ENCODE data around the gene EGFLAM.

Gene EGFLAM

DNA sequence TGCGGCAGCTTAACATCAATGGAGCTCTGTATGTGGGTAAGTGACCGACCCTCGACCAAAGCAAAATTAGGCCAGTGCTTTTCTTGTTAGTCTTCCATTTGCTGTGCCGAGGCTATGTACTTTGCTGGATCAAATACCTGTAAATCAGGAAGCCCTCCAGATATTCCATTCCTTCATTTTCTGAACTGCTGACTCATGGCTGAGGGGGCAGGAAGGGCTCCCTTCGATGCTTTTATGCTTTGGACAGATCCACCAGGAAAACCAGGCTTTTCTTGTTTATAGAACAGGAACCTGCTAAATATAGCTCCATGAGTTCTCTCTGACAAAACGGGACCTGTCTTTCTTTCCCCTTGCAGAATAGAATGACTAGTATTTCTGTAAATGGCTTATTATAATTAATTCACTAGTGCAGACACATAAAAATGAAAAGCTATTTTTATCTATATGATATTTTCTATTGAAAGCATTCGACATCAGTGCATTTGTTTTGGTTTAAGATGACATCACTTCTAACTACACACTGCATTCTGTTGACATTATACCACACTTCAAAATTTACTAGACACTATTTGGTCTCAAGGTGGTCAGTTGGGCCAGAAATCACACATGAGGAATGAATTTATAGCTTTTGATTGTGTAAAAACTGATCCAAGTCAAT lies 204.7 kb downstream of the EGFLAM start:
- Histone ChIP-seq H3K27me3 (ENCODE audit: control insufficient read depth, insufficient read depth, low read length, poor library complexity, severe bottlenecking) (no peaks in the 10 kb centered on the region), H3K27ac (ENCODE audit: insufficient read depth, low read depth, low read length, poor library complexity, severe bottlenecking) (no peak overlapping the region), H3K9me3 (ENCODE audit: control insufficient read depth, low read length) (no peaks in the 10 kb centered on the region), H3K4me3 (ENCODE audit: insufficient read depth, low read depth, low read length) (no peak overlapping the region), H3K36me3 (ENCODE audit: control insufficient read depth, insufficient read depth, low read length) (no peaks in the 10 kb centered on the region), H3K4me1 (ENCODE audit: control insufficient read depth, insufficient read depth, low read length) (peaks cover 13% of the 10 kb centered on the region)
- WGBS, 2 experiments, result 95 to 96% methylated on average over 6 of the region's 7 CpGs

DNA sequence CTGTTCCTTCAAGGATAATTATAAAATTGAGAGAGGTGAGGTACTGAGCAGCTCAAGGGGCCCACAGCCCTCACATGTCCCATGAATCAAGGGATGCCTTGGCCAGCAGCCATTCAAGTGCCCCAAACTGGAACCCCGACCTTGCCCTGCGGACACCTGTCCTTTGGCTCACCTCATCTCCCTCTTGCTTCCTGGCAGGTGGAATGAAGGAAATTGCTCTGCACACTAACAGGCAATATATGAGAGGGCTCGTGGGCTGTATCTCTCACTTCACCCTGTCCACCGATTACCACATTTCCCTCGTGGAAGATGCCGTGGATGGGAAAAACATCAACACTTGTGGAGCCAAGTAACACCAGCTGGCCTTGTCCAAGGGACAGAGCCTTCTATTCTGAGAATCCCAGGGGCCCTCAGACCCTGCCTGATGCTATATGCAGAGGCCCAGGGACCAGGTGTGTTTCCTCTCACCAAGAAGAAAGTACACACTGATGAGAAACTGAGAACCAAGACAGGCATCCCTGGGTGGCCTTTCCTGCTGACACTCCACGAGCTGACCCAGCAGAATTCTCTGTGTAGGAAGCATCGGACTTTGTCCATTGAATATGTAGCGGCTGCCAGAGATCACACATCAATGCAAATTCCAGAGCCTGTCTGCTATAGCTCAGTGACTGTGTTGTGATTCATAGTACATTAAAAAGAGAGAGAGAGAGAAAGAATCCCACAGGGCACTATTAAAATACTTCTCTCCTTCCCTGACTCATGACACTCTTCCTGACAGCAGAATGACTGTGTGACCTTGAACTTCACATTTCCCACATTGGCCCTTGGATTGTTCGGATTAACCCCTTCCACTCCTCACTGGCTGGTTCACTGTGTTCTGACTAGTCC lies 205.5 kb downstream of the EGFLAM start:
- no peaks in the 10 kb centered on the region for H3K27me3 ChIP-seq (ENCODE audit: control insufficient read depth, insufficient read depth, low read length, poor library complexity, severe bottlenecking)
- H3K27ac ChIP-seq (ENCODE audit: insufficient read depth, low read depth, low read length, poor library complexity, severe bottlenecking), result no peak overlapping the region
- no peak overlapping the region for H3K4me3 ChIP-seq (ENCODE audit: insufficient read depth, low read depth, low read length)
- H3K9me3 ChIP-seq (ENCODE audit: control insufficient read depth, low read length), result no peaks in the 10 kb centered on the region
- peaks cover 19% of the 10 kb centered on the region for H3K4me1 ChIP-seq (ENCODE audit: control insufficient read depth, insufficient read depth, low read length)
- H3K36me3 ChIP-seq (ENCODE audit: control insufficient read depth, insufficient read depth, low read length), result no peaks in the 10 kb centered on the region
- 89 to 93% methylated on average over 10 of the region's 10 CpGs for WGBS, 2 experiments

DNA sequence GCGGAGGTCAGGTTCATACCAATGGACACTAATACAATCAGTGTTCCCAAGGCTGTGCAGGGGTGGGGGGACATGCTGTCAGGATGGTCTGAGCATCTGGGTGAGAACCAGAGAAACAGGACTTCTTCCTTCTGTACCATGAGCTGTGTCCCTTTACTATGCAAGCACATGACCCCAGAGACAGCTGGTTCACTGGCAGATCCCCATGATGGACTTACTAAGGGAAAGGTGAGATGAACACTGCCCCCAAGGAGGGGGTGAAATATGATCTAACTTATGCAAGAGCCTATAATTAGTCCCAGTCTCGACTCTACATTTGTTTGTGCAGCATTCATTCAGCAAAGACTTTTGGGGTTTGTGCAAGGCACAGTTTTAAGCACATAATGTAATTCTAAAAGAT lies 206.7 kb downstream of the EGFLAM start:
- Histone ChIP-seq H3K9me3 (ENCODE audit: control insufficient read depth, low read length) (no peaks in the 10 kb centered on the region), H3K27me3 (ENCODE audit: control insufficient read depth, insufficient read depth, low read length, poor library complexity, severe bottlenecking) (no peaks in the 10 kb centered on the region), H3K27ac (ENCODE audit: insufficient read depth, low read depth, low read length, poor library complexity, severe bottlenecking) (no peak overlapping the region), H3K4me3 (ENCODE audit: insufficient read depth, low read depth, low read length) (no peak overlapping the region), H3K36me3 (ENCODE audit: control insufficient read depth, insufficient read depth, low read length) (no peaks in the 10 kb centered on the region), H3K4me1 (ENCODE audit: control insufficient read depth, insufficient read depth, low read length) (peaks cover 23% of the 10 kb centered on the region)
- 94 to 98% methylated on average over 2 of the region's 2 CpGs for WGBS, 2 experiments

DNA sequence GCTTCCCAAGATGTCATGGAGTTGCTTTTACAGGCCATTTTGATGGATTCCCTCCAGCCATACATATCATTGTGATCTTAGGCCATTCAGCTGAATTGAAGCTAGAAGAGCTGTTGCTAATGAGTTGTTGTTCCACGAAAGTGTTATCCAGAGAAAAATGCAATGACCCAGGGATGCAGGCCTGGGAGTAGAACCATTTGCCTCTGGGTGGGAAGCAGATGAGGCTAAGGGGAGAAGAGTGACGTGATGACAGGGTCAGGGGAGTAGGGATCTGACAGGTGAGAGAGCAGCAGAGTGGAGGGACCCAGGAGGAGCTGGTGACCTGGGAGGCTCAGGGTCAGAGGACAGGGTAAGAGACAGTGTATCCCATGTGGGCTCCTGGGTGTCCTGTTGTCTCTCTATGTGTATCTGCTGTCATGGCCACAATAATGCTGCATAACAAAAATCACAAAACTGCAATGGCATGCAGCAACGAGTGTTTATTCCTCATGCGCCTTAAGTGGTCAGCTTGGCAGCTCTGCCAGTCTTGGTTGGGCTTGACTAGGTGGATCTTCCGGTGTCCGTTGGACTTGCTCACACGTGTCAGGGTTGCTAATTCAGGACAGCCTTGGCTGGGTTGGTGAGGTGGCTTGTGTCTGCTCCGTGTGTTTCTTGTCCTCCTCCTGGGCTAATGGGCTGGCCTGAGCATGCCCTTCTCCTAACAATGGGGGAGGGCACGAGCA lies 207.5 kb downstream of the EGFLAM start:
- no peak overlapping the region for H3K27ac ChIP-seq (ENCODE audit: insufficient read depth, low read depth, low read length, poor library complexity, severe bottlenecking)
- H3K9me3 ChIP-seq (ENCODE audit: control insufficient read depth, low read length), result no peaks in the 10 kb centered on the region
- WGBS, 2 experiments, result 94 to 96% methylated on average over 9 of the region's 9 CpGs
- peaks cover 23% of the 10 kb centered on the region for H3K4me1 ChIP-seq (ENCODE audit: control insufficient read depth, insufficient read depth, low read length)
- H3K27me3 ChIP-seq (ENCODE audit: control insufficient read depth, insufficient read depth, low read length, poor library complexity, severe bottlenecking), result no peaks in the 10 kb centered on the region
- no peak overlapping the region for H3K4me3 ChIP-seq (ENCODE audit: insufficient read depth, low read depth, low read length)
- H3K36me3 ChIP-seq (ENCODE audit: control insufficient read depth, insufficient read depth, low read length), result no peaks in the 10 kb centered on the region

DNA sequence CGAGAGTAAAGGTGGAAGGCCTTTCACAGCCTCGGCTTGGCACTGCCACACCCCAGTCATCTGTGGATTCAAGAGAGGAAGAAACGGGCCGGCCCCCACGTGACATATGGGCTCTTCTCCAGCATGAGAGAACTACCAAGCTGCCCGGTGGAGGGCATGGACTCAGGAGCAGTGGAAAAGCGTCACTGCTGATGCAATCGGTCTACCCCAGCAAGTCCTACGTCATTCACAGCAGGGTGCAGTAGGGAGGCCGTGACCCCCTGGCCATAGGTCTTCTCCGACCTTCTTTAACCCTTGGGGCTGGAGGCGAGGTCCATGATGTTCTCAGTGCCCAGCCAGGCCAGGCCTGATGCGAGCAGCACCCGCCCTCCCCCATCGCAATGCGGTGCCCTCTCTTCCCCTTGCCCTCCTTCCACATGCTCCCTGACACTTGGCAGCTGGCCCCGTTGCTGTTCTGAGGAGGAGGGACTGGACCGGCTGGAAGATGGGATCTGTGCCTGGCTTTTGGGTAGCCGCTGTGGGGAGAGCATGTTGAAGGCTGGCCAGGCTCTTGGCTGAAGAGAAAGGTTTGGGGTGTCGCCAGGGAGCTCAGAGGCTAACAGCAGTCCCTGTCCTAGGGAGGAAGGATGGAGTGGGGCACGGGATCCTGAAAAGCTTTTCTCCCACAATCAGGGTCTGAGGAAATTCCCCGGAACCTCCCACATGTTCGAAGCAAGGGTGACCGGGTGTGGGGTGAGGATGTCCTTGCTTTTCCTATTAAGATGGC lies 208.2 kb downstream of the EGFLAM start:
- H3K27ac ChIP-seq (ENCODE audit: insufficient read depth, low read depth, low read length, poor library complexity, severe bottlenecking), result no peak overlapping the region
- H3K36me3 ChIP-seq (ENCODE audit: control insufficient read depth, insufficient read depth, low read length), result no peaks in the 10 kb centered on the region
- WGBS, 2 experiments, result 89 to 92% methylated on average over 24 of the region's 24 CpGs
- no peaks in the 10 kb centered on the region for H3K27me3 ChIP-seq (ENCODE audit: control insufficient read depth, insufficient read depth, low read length, poor library complexity, severe bottlenecking)
- peaks cover 23% of the 10 kb centered on the region for H3K4me1 ChIP-seq (ENCODE audit: control insufficient read depth, insufficient read depth, low read length)
- no peak overlapping the region for H3K4me3 ChIP-seq (ENCODE audit: insufficient read depth, low read depth, low read length)
- H3K9me3 ChIP-seq (ENCODE audit: control insufficient read depth, low read length), result no peaks in the 10 kb centered on the region

DNA sequence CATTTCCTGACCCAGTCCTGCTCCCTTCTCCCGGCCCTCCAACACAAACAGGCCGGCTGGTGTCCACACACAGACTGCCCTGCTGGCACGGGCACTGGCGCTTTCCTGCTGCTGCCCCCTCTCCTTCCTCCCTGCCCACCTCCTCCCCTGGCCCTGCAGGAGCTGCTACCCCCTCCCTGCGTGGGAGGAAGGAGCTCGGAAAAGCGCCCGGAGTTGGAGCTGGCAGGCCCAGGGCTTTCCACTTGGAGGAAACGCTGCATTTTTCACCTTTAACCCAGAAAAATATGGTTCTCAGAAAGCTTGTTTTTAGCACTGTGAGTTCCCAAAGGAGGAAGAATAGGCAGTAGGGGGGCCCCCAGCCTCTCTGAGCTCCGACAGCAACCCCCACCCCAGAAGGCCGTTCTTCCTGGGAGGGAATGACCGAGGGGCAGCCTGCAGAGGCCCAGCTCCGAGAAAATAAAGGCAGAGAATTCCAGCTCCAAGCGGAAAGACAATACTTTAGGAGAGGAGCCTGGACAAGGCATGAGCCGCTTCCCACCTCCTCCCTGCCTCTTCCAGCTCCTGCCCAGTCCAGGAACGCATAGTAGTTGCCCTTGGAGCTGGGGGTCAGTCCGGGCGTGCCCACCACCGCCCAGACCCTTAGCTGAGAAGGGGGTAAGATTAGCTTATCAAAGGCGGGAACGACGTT lies 209.1 kb downstream of the EGFLAM start:
- H3K9me3 ChIP-seq (ENCODE audit: control insufficient read depth, low read length), result no peaks in the 10 kb centered on the region
- H3K27me3 ChIP-seq (ENCODE audit: control insufficient read depth, insufficient read depth, low read length, poor library complexity, severe bottlenecking), result no peaks in the 10 kb centered on the region
- peaks cover 23% of the 10 kb centered on the region for H3K4me1 ChIP-seq (ENCODE audit: control insufficient read depth, insufficient read depth, low read length)
- no peaks in the 10 kb centered on the region for H3K36me3 ChIP-seq (ENCODE audit: control insufficient read depth, insufficient read depth, low read length)
- no peak overlapping the region for H3K4me3 ChIP-seq (ENCODE audit: insufficient read depth, low read depth, low read length)
- no peak overlapping the region for H3K27ac ChIP-seq (ENCODE audit: insufficient read depth, low read depth, low read length, poor library complexity, severe bottlenecking)
- WGBS, 2 experiments, result 53 to 54% methylated on average over 22 of the region's 22 CpGs

DNA sequence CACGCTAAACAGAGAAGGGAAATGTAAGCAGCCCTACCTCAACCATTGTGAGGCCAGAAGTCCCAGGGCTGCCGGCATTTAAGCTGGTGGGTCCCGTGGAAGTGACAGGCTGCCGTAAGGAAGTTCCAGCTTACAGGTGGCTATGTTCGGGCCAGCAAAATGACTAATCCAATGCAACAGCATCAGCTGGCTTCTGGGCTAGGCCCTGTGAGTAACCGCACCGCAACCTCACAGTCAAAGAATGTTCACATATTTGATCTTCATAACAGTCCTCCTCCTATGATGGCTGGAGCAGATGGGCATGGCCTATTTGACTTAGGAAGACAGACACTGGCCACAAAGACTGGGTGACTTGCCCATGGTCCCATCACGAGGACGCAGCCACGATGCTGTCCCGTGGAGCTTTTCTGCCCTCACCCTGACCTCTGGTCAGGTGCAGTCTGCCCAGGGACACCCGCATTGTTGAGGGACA lies 209.9 kb downstream of the EGFLAM start:
- H3K4me3 ChIP-seq (ENCODE audit: insufficient read depth, low read depth, low read length), result no peak overlapping the region
- no peaks in the 10 kb centered on the region for H3K9me3 ChIP-seq (ENCODE audit: control insufficient read depth, low read length)
- no peak overlapping the region for H3K27ac ChIP-seq (ENCODE audit: insufficient read depth, low read depth, low read length, poor library complexity, severe bottlenecking)
- 93 to 95% methylated on average over 12 of the region's 12 CpGs for WGBS, 2 experiments
- peaks cover 23% of the 10 kb centered on the region for H3K4me1 ChIP-seq (ENCODE audit: control insufficient read depth, insufficient read depth, low read length)
- no peaks in the 10 kb centered on the region for H3K27me3 ChIP-seq (ENCODE audit: control insufficient read depth, insufficient read depth, low read length, poor library complexity, severe bottlenecking)
- H3K36me3 ChIP-seq (ENCODE audit: control insufficient read depth, insufficient read depth, low read length), result no peaks in the 10 kb centered on the region

DNA sequence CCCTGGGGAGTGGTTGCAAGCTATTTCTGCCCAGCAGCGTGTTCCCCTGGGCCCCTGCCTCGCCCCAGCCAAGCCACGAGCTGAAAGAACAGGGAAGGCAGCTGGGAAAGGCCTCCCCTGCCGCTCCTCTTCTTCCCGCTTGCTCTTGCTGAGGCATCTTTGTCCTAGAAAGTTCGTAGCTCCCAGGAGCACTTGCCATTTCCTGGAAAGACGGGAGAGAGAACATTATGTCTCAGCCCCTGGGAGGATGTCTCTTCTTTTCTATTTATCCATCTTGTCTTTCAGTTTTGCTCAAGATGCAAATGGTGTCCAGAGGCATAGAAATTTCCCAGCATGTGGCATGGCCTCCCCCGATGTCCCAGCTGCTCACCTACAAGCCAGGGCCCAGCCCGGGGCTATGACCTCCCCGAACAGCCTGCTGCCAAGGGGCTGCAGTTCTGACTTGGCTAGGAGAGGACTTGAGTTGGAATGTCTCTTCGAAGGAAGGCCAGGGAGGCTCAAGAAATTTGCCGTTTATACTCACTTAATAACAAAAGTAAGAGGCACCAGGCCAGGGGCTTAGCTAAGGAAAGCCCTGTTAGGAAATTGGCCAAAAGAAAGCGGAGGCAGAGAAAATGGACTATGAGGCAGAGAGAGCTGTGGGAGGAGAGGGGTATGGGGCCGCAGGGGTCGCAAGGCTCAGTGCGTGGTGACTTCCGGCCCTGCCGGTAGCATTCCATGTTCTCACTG lies 210.8 kb downstream of the EGFLAM start:
- 78 to 81% methylated on average over 18 of the region's 18 CpGs for WGBS, 2 experiments
- Histone ChIP-seq H3K36me3 (ENCODE audit: control insufficient read depth, insufficient read depth, low read length) (no peaks in the 10 kb centered on the region), H3K4me1 (ENCODE audit: control insufficient read depth, insufficient read depth, low read length) (peaks cover 23% of the 10 kb centered on the region), H3K27me3 (ENCODE audit: control insufficient read depth, insufficient read depth, low read length, poor library complexity, severe bottlenecking) (no peaks in the 10 kb centered on the region), H3K27ac (ENCODE audit: insufficient read depth, low read depth, low read length, poor library complexity, severe bottlenecking) (no peak overlapping the region), H3K9me3 (ENCODE audit: control insufficient read depth, low read length) (no peaks in the 10 kb centered on the region), H3K4me3 (ENCODE audit: insufficient read depth, low read depth, low read length) (no peak overlapping the region)

DNA sequence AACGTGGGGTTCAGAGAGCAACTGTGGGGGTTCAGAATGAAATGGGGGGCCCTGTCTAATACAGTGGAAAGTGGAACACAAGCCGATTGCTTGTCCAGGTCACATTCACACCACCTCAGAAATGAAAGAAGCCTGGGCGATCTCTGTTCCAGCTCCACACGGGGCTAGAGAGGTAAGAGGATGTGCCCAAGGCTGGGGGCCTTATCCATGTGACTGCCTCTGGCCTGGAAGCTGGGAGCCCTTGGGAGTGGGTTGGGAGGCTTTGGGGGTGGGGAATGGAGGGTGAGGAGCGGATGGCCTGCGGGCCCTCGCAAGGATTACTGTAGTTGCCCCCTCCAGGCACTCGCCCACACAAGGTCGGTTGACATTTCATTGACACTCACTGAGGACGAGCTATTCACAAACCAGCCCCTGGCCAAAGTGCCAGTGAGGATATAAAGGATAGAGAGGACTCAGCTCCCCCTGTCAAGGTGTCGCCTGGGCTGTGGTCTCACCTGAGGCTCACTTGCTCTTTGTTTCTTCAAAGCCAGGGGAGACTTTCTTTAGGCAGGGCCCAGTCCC lies 211.4 kb downstream of the EGFLAM start:
- H3K4me1 ChIP-seq (ENCODE audit: control insufficient read depth, insufficient read depth, low read length), result peaks cover 23% of the 10 kb centered on the region
- H3K9me3 ChIP-seq (ENCODE audit: control insufficient read depth, low read length), result no peaks in the 10 kb centered on the region
- no peaks in the 10 kb centered on the region for H3K27me3 ChIP-seq (ENCODE audit: control insufficient read depth, insufficient read depth, low read length, poor library complexity, severe bottlenecking)
- no peak overlapping the region for H3K27ac ChIP-seq (ENCODE audit: insufficient read depth, low read depth, low read length, poor library complexity, severe bottlenecking)
- H3K36me3 ChIP-seq (ENCODE audit: control insufficient read depth, insufficient read depth, low read length), result no peaks in the 10 kb centered on the region
- WGBS, 2 experiments, result 95 to 97% methylated on average over 11 of the region's 11 CpGs
- no peak overlapping the region for H3K4me3 ChIP-seq (ENCODE audit: insufficient read depth, low read depth, low read length)

Data from ectodermal cell (in vitro differentiated cells).